HG02759 (cell line): ENCODE measurements around the gene ATRNL1.
"Not testable (repeated sequence)": the region's sequence is repeated elsewhere in the genome, so short reads cannot be mapped to it uniquely, and the experiment has no call there.

Experiments used
- ATAC-seq: cut with Tn5 transposase; IDR thresholded peaks from one replicate; pipeline ENCODE4 v1.9.1; 2021; ENCODE audit warnings: mild to moderate bottlenecking, moderate library complexity; ENCODE audit not compliant: unreplicated experiment

The ATRNL1 gene

DNA sequence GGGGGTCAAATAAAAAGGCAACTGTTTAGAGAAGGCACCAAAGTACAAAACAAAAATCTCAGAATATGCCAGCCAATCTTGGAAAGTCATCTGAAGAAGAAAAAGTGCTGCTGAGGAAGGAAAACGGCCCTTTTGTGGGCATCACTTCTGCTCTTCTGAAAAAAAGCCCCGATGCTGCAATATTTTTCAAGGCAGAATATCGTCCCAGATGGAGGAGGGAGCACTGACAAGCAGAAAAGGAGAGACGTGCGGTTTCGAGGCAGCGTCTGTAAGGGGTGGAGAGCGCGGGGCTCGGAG is 959 bp upstream of the ATRNL1 start:
- ATAC-seq = no peak

DNA sequence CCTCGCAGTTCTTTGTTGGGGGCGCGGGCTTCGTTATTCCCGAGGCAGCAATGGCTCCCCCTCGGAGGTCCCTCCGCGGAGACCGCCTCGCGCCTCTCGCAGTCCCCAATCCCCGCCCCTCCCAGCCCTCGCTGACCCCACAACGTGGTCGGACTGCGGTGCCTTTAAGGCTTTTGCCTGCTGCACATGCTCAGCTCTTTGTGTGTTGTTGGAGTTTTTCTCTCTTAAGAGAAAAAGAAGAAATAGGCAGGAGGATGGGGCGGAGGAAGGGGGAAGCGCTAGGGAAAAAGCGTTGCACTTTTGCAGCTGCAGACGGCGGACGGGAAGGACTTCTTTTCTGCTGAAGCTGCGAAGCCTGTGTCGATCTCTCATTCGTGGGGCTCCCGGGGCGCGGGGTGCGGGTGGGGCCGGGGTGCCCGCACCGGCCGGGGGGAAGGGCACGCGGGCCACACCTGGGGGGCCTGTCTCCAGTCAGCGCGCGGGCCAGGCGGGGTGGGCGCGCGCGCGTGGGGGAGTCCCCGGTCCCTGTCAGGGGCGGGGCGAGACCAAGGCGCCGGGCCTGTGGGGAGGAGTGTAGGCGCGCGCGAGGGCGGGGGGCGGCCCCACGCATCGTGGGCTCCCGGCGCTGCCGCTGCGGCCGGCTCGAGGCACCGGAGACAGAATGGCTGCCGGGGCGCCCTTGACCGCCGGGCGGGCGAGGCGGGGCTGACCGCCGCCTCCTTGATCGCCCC is 445 bp upstream of the ATRNL1 start:
- peak; percentile 85 for ATAC-seq

DNA sequence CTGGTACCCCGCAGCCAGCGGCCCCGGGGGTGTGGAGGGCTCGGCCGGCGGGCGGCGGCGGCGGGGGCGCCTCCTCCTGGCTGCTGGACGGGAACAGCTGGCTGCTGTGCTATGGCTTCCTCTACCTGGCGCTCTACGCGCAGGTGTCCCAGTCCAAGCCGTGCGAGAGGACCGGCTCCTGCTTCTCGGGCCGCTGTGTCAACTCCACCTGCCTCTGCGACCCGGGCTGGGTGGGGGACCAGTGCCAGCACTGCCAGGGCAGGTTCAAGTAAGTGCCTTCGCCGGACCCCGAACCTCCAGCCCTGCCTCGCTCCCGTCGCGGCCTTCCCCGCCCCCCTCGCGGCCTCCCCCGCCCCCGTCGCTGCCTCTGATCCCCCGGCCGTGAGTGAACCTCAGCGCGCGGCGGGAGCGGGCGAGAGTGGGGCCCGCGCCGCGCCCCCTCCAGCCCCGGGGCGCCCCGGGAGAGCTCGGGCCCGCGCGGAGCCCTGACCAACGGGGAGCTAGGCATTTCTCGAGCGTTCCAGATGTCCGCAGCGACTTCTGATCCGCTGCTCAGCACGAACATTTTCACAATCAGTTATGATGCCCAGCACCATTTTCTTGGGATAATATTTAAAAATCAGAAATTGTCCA is 727 bp downstream of the ATRNL1 start:
- ATAC-seq = peak; percentile 49

DNA sequence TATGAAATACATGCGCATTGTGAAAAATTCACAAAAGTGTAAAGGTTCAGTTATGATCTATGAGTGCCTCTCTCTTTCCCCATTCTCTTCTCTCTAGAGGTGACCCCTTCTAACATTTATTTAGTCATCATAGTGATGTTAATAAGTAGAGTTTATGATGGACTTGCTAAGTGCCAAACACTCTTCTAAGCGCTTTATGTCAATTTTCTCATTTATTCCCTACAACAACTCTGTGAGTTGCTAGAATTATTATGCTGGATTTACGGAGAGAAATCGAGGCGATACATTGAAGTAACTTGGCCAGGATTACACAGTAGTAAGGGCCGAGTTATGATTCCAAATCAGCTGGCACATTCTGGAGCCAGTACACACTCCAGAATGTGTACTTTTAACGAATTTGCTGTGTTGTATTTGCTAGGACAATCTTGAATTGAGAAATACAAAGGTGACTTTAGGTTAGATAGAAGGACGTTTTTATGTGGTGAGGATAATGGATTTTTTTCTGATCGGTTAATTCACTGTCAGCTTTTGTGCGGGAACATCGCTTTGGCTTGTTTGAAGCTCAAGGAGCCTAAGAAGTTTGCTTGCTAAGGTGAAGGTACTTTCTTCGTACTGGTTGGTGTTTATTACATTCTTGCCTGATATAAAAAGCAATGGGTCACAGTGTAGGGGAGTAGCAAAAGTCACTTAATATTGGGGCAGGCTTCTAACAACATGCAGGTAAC is 1.4 kb downstream of the ATRNL1 start:
- no peak for ATAC-seq

DNA sequence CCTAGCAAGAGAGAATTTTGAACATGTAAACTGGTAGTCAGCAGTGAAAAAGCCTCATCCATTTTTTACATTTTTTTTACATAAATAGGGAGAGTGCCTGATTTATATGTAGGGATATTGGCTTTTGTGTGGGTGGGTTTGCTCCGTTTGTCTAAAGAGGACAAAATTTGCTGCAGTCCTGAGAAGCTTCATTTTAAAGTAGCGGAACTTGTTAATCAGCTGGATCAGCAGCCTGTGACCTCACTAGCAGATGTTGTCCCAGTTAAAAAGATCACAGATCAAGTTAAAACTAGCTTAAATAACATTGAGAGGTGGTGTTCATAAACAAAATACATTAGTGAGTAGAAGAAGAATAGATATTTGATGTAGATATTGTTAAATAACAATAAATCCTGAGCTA is 2.6 kb downstream of the ATRNL1 start:
- ATAC-seq = no peak

DNA sequence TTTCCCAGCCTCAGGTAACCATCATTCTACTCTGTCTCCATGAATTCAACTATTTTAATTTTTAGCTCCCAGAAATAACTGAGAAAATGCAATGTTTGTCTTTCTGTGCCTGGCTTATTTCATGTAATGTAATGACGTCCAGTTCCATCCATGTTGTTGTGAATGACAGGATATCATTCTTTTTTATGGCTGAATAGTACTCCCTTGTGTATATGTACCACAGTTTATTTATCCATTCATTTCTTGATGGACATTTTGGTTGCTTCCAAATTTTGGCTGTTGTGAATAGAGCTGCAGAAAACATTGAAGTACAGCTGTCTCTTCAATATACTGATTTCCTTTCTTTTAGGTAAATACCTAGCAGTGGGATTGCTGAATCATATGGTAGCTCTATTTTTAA is 10.5 kb downstream of the ATRNL1 start:
- no peak for ATAC-seq

DNA sequence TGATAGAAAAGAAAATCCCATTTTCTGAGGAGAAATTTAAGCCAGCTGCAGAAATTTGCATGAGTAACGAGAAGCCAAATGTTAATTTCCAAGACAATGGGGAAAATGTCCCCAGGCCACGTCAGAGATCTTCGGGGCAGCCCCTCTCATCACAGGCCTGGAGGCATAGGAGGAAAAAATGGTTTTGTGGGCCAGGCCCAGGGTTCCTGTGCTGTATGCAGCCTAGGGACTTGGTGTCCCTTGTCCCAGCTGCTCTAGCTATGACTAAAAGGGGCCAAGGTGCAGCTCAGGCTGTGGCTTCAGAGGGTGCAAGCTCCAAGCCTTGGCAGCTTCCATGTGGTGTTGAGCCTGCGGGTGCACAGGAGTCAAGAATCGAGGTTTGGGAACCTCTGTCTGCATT is 12.2 kb downstream of the ATRNL1 start:
- not testable (repeated sequence) for ATAC-seq

DNA sequence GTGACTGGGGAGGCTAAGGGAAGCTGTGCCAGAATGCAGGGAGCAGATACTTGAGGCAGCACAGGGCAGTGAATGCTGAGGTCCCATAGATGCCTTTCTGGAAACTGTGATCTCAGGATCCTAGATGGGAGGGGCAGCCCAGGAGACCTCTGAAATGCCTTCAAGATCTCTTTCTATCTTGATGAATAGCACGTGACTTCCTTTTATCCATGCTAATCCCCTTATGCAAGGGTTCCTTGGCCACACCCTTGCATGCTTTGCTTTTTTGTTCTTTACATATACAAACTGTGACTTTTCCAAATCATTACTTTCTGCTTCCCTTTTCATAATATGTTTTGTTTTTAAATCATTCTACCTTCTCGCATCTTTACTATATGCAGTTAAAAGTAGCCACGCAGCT is 14.7 kb downstream of the ATRNL1 start:
- no peak for ATAC-seq

DNA sequence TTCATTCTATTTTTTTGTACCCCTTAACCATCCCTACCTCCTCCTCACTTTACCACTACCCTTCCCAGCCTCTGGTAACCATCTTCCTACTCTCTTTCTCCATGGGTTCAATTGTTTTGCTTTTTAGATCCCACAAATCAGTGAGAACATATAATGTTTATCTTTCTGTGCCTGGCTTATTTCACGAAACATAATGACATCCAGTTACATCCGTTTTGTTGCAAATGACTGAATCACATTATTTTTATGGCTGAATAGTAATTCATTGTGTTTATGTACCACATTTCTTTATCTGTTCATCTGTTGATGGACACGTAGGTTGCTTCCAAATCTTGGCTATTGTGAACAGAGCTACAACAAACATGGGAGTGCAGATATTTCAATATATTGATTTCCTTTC is 24.1 kb downstream of the ATRNL1 start:
- no peak for ATAC-seq

DNA sequence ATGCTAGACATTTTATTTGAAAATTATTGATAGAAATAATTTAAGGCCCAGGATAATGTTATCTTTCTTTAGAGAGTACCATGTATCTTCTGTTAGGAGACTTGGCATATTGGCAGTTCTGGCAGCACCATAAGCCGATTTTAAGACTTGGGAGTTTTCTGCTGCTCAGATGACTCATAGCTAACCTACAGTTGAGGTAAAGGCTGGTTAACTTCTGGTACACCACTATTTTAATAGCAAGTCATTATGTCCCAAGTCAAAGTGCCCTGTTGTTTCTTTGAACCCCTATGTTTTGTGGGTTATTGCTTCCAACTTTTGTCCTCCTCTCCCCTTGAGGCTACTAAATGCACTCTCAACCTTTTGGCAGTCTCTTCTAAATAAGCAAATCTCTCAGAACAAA is 25.2 kb downstream of the ATRNL1 start:
- no peak for ATAC-seq

DNA sequence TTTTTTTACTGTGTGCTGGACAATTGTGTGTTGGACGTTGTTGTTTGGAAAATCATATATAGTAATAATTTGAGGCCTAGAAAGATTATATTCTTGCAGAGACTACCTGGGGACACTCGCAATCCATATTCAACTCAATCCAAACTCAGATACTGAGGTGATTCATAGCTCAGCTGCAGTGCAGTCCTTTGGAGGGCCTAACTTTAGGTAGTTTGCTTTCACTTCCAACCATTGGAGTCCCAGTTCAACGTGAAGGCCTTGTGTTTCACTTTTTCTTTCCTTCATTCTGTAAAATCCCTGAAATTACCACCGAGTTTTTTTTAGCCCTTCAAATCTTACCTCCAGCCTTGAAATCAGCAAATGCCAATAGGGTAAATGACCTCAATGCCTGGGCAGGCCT is 32.3 kb downstream of the ATRNL1 start:
- no peak for ATAC-seq

DNA sequence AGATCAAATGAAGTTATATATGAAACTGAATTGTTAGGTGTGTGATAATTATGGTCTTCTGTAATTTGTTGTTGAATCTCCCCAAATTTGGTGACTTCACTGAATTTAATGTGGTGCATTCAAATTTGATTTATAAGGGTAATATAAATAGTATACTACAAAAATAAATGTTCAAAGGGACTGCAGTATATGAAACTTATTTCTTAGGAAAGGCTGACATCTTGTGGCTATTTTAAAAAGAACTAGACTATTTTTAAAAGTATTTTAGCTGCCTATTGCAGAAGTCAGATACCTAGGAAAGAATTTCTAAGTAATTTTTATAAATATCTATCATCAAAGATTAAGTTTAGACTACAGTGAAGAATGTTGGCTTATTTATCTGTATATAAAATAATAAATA is 36.6 kb downstream of the ATRNL1 start:
- no peak for ATAC-seq

DNA sequence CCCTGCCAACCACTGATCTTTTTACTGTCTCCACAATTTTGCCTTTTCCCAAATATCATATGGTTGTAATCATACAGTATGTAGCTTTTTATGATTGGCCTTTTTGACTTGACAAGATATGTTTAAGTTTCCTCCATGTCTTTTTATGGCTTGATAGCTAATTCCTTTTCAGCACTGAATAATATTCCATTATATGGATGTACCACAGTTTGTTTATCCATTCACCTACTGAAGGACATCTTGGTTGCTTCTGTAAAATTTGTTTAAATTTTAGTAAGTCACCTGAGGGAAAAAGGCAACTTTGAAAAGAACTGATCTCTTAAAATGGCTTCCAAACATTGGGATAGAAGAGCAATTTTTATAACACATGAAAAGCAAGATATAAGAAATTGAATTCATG is 43.5 kb downstream of the ATRNL1 start:
- no peak for ATAC-seq

DNA sequence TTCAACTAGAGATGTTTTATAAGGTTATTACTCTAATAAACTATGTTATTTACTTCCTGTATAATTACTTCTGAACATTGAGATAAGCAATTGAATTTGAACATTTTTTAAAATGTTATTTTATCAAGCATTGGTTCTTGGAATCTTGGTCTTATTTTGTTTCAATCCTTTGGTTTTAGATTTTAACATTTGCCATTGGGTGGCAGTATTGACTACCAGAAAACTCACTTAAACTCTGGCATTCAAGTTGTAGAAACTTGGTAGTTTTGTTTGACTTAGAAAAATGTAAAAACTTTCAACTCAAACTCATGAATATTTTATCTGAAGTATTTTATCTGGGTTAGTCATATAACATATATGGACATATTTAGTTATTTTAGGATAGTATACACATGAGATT is 48.1 kb downstream of the ATRNL1 start:
- ATAC-seq = no peak

DNA sequence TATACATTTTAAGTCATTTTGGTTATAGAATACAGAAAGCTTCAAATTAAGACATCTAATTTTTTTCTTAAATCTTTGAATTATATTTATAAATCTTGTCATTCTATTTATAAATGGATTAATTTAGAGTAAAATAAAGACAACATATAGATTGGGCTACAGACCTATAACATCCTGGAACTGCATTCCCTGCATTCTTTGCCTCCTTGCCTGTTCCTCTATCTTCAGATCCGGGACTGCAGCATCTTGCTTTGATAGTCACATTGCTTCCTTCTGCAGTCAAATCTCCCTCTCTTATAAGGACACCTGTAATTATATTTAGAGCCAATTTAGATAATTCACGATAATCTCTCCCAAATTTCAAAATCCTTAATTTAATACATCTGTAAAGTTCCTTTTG is 64.2 kb downstream of the ATRNL1 start:
- no peak for ATAC-seq

DNA sequence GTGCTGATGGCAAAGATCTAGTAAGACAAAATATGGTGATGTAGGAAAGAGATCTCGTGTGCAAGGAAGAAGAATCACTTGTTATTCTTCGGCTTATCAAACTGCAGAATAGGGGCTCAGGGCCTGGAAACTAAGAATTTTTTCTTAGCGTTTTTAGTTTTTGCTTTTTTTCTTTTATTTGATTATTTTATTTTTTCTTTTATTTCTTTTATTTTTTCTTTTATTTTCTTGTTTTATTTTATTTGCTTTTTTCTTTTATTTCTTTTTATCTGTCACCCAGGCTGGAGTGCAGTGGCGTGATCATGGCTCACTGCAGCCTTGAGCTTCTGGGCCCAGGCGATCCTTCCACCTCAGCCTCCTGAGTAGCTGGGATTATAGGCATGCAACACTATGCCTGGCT is 70.0 kb downstream of the ATRNL1 start:
- no peak for ATAC-seq

DNA sequence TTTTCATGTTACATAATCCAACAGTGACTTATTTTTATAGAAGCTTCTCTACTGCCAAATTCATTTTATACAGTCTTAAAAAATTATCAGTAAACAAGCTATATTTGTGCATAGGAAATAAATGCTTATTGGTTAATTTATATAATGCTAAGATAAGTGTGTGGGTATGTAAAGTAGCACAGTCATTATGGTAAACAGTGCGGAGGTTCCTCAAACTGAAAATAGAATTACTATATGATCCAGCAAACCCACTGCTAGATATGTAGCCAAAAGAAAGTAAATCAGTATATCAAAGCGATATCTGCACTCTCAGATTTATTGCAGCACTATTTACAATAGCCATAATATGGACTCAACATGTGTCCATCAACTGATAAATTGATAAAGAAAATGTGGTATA is 71.1 kb downstream of the ATRNL1 start:
- ATAC-seq = no peak

DNA sequence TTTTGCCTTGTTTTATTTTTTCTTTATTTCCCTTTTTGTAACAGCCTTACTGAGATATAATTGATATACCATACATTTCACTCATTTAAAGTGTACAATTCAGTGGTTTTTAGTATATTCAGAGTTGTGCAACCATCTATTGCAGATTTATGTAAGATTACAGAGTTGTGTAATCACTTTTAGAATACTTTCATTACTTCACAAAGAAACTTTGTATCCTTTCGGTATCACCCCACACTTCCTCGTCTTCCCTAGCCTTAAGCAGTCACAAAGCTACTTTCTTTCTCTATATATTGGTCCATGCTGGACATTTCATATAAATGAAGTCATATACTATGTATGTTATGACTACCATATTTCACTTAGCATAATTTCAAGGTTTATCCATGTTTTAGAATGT is 74.6 kb downstream of the ATRNL1 start:
- ATAC-seq = no peak

DNA sequence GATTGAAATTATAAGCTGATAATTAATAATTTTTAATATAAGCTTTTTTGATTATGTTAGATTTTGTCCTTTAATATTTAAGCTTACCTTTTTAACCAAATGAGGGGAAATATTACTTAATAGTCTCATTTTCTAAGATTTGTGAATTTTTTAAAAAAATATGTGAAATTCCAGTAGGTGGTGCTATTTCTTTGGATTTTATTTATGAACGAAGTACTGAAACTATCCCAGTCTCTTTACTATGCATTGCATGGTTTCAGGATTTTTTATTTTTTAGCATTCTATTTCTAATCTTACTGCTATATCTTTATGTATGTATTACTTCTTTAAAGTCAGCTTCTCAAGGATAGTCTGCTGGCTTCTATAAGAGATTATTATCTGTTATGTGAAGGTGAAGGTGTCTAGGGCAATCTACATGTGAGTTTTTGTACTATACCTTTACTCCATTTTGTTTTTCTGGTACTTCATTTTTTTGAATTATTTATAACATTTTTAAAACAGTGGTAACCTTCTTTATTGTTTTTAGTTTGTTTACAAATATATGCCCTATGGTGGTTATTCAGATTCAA is 78.3 kb downstream of the ATRNL1 start:
- no peak for ATAC-seq

DNA sequence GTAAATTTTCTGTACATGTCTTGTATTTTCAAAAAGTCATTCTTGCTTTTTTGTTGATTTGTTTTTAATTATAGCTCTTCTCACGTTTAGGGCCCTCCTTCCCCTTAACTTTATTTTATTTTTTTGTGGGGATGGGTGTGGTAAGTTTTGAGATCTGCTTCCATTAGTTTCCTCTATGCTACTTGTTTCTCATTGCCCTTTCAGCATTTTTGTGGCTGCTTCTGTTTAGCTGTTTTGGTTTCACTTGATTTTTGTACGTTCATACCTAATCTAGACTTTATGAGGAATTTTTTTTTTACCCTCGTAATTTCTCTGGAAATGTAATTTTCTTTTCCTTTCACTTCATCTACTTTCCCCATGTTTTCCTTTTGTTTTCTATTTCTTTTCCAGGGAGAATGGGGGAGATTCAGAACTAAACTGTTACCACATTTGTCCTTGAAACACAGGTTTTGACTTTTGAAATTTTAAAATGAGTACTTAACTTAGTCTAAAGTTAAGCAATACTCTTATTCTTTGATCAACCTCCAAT is 80.8 kb downstream of the ATRNL1 start:
- ATAC-seq = no peak

DNA sequence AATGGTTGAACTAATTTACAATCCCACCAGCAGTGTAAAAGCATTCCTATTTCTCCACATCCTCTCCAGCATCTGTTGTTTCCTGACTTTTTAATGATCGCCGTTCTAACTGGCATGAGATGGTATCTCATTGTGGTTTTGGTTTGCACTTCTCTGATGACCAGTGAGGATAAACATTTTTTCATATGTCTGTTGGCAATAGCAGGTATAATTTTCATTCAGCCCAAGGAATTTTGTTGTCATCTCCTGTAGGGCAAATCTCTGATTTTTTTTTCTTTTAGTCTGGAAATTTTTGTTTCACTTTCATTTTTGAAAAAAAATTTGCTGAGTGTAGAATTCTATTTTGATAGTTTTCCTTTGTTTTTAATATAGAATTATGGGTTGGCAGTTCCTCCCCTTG is 114.1 kb downstream of the ATRNL1 start:
- not testable (repeated sequence) for ATAC-seq

DNA sequence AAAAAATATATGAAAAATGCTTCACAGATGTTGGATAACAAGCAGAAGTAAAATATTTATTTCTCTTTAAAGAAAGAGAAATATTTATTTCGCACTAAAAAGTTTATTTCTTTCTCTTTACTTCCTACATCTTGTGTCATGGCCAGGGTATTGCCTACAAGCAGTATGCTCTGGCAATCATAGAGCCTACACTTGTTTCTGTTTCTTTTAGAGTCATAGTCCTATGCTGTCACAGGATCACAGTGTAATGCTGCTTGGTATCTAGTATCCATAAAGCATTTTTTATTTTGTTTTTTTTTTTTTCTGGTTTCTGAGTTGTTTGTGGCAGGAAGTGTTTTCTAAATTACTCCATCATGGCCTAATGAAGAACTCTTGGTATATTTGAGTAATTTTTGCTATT is 116.0 kb downstream of the ATRNL1 start:
- ATAC-seq = no peak
